ENCODE data around the gene METTL21A.
A peak's percentile ranks its signal among the peaks of the same experiment; 100 is the strongest.

METTL21A gene

DNA sequence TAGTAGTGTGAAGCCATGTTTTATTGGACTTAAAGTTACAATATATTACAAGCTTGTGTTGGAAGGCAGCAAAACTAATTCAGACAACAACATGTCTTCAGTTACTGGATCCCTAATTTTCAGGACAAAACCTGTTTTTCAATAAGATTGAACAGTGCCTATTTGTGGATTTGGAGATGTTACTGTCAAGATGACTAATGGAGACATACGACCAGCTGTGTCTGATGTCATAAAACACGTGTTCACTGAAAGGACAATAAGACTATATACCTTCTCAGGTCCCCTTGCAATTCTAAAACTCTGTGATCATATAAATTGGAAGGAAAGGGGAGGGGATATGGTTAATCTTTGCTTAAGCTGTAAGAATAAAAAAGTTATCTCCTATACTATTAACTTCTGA, 21.7 kb downstream of the METTL21A start:
- no peak for ATAC-seq
- Mint-ChIP-seq H3K9me3 (no peaks in the 10 kb centered on the region), H3K27ac (peak overlapping the region; percentile 6), H3K4me1 (peaks cover 12% of the 10 kb centered on the region), H3K4me3 (no peak overlapping the region), H3K36me3 (peaks cover 56% of the 10 kb centered on the region)
- no peak for DNase-seq (ENCODE audit: low spot score in 2 of 2)

- DNase-seq (ENCODE audit: low spot score in 2 of 2) (no peak), ATAC-seq (no peak)
- no peaks in the 10 kb centered on the region for H3K9me3 Mint-ChIP-seq
- peaks cover 73% of the 10 kb centered on the region for H3K36me3 Mint-ChIP-seq
- H3K27ac Mint-ChIP-seq = peak overlapping the region; percentile 11
- H3K4me1 Mint-ChIP-seq = peaks cover 12% of the 10 kb centered on the region
- no peak overlapping the region for H3K4me3 Mint-ChIP-seq
Observed at GRCh38 chr2:207601774-207602173, 23.4 kb downstream of the METTL21A start.

GRCh38 chr2:207600231-207600630, 25.0 kb downstream of the METTL21A start:
- peaks cover 12% of the 10 kb centered on the region for H3K4me1 Mint-ChIP-seq
- ATAC-seq (no peak), DNase-seq (ENCODE audit: low spot score in 2 of 2) (no peak)
- H3K9me3 Mint-ChIP-seq = no peaks in the 10 kb centered on the region
- peaks cover 80% of the 10 kb centered on the region for H3K36me3 Mint-ChIP-seq
- no peak overlapping the region for H3K4me3 Mint-ChIP-seq
- H3K27ac Mint-ChIP-seq = no peak overlapping the region

DNA sequence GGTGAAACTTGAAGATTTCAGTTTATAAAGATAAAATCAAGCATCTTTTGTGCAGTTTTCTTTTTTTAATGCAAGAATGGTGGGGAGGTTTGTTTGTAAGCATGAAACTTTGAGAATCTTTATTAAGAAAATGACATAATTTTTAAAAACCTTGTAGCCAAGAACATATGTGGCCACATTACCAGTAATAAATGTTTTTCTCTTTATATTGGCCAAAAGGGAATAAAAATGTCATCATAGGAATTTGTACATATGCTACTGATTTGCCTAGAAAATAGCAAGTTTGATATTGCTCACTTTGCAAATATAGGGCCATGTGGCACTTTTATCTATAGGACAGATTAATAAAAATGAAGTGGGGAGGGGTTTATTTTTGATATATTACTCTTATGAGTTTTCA, 25.6 kb downstream of the METTL21A start:
- no peak overlapping the region for H3K4me3 Mint-ChIP-seq
- DNase-seq (ENCODE audit: low spot score in 2 of 2) (no peak), ATAC-seq (no peak)
- peaks cover 9% of the 10 kb centered on the region for H3K4me1 Mint-ChIP-seq
- H3K27ac Mint-ChIP-seq = peak overlapping the region; percentile 12
- H3K9me3 Mint-ChIP-seq = no peaks in the 10 kb centered on the region
- H3K36me3 Mint-ChIP-seq = peaks cover 80% of the 10 kb centered on the region

DNA sequence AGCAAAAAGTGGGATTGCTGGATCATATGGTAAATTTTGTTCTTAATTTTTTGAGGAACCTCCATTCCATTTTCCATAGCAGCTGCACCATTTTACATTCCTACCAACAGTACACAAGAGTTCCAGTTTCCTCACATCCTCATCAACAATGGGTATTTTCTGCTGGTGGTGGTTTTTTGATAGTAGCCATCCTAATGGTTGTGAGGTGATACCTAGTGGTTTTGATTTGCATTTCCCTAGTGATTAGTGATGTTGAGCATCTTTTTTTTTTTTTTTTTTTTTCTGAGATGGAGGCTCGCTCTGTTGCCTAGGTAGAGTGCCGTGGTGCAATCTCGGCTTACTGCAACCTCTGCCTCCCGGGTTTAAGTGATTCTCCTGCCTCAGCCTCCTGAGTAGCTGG, 30.5 kb downstream of the METTL21A start:
- Mint-ChIP-seq H3K36me3 (peaks cover 99% of the 10 kb centered on the region), H3K9me3 (no peaks in the 10 kb centered on the region), H3K27ac (no peak overlapping the region), H3K4me1 (peaks cover 6% of the 10 kb centered on the region), H3K4me3 (no peak overlapping the region)
- ATAC-seq = no peak
- no peak for DNase-seq (ENCODE audit: low spot score in 2 of 2)

- Mint-ChIP-seq H3K27ac (no peak overlapping the region), H3K36me3 (peaks cover 99% of the 10 kb centered on the region), H3K9me3 (no peaks in the 10 kb centered on the region), H3K4me3 (no peak overlapping the region), H3K4me1 (peaks cover 9% of the 10 kb centered on the region)
- DNase-seq (ENCODE audit: low spot score in 2 of 2) = no peak
- no peak for ATAC-seq
Observed at GRCh38 chr2:207594264-207594663, 30.9 kb downstream of the METTL21A start.

DNA sequence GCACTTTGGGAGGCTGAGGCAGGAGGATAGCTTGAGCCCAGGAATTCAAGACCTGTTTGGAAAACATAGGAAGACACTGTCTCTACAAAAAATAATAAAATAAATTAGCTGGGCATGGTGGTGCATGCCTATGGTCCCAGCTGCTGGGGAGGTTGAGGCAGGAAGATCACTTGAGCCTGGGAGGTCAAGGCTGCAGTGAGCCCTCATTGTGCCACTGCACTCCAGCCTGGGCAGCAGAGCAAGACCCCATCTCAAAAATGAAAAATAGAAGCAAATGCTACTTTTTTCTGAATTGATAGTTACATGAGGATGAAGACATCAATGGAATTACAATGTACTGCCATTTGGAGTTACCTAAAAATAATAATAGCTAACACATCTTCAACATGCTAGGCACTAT, 31.9 kb downstream of the METTL21A start:
- Mint-ChIP-seq H3K36me3 (peaks cover 99% of the 10 kb centered on the region), H3K9me3 (no peaks in the 10 kb centered on the region), H3K4me3 (no peak overlapping the region), H3K4me1 (peaks cover 12% of the 10 kb centered on the region), H3K27ac (peak overlapping the region; percentile 61)
- DNase-seq (ENCODE audit: low spot score in 2 of 2) = no peak
- no peak for ATAC-seq

- peaks cover 22% of the 10 kb centered on the region for H3K4me1 Mint-ChIP-seq
Observed at GRCh38 chr2:207589143-207589542, 36.1 kb downstream of the METTL21A start.

GRCh38 chr2:207587305-207587704, 37.9 kb downstream of the METTL21A start:
- H3K36me3 Mint-ChIP-seq = peaks cover 99% of the 10 kb centered on the region

More at GRCh38 chr2:207589143-207589542, 36.1 kb downstream of the METTL21A start:
- Mint-ChIP-seq H3K9me3 (no peaks in the 10 kb centered on the region), H3K27ac (peak overlapping the region; percentile 39), H3K36me3 (peaks cover 98% of the 10 kb centered on the region), H3K4me3 (no peak overlapping the region)
- DNase-seq (ENCODE audit: low spot score in 2 of 2) (no peak), ATAC-seq (no peak)

GRCh38 chr2:207584952-207585351, 40.2 kb downstream of the METTL21A start:
- peak overlapping the region; percentile 70 for H3K27ac Mint-ChIP-seq

More at GRCh38 chr2:207587305-207587704, 37.9 kb downstream of the METTL21A start:
- Mint-ChIP-seq H3K4me3 (no peak overlapping the region), H3K9me3 (no peaks in the 10 kb centered on the region), H3K4me1 (peaks cover 21% of the 10 kb centered on the region), H3K27ac (no peak overlapping the region)
- DNase-seq (ENCODE audit: low spot score in 2 of 2) (no peak), ATAC-seq (no peak)

GRCh38 chr2:207571370-207571769, 53.8 kb downstream of the METTL21A start:
- Mint-ChIP-seq H3K4me1 (no peaks in the 10 kb centered on the region), H3K36me3 (peaks cover 100% of the 10 kb centered on the region), H3K27ac (no peak overlapping the region), H3K9me3 (no peaks in the 10 kb centered on the region), H3K4me3 (no peak overlapping the region)
- ATAC-seq = no peak
- no peak for DNase-seq (ENCODE audit: low spot score in 2 of 2)

More at GRCh38 chr2:207584952-207585351, 40.2 kb downstream of the METTL21A start:
- H3K9me3 Mint-ChIP-seq = no peaks in the 10 kb centered on the region
- DNase-seq (ENCODE audit: low spot score in 2 of 2) (no peak), ATAC-seq (no peak)
- no peak overlapping the region for H3K4me3 Mint-ChIP-seq
- peaks cover 99% of the 10 kb centered on the region for H3K36me3 Mint-ChIP-seq
- H3K4me1 Mint-ChIP-seq = peaks cover 30% of the 10 kb centered on the region

DNA sequence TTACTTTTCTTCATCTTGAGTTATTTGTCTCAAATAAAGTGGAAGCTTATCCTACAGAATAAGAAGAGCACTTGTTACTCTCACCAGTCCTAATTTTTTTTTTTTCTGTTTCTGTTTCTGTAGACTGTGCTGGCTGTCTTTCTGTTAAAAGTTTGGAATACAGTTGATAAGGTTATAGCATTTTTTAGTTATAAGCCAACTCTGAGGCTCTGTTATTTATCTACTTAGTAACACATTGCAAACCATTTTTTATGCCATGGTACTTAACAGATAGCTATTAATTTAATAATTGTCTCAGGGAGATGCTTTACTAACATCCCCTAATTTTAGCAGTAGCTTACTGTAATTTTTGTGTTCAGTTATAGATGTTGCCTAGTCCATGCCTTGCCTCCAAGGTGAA, 57.5 kb downstream of the METTL21A start:
- peaks cover 98% of the 10 kb centered on the region for H3K36me3 Mint-ChIP-seq
- no peak for ATAC-seq
- H3K4me1 Mint-ChIP-seq = peaks cover 5% of the 10 kb centered on the region
- no peak overlapping the region for H3K4me3 Mint-ChIP-seq
- no peak overlapping the region for H3K27ac Mint-ChIP-seq
- no peaks in the 10 kb centered on the region for H3K9me3 Mint-ChIP-seq
- no peak for DNase-seq (ENCODE audit: low spot score in 2 of 2)

DNA sequence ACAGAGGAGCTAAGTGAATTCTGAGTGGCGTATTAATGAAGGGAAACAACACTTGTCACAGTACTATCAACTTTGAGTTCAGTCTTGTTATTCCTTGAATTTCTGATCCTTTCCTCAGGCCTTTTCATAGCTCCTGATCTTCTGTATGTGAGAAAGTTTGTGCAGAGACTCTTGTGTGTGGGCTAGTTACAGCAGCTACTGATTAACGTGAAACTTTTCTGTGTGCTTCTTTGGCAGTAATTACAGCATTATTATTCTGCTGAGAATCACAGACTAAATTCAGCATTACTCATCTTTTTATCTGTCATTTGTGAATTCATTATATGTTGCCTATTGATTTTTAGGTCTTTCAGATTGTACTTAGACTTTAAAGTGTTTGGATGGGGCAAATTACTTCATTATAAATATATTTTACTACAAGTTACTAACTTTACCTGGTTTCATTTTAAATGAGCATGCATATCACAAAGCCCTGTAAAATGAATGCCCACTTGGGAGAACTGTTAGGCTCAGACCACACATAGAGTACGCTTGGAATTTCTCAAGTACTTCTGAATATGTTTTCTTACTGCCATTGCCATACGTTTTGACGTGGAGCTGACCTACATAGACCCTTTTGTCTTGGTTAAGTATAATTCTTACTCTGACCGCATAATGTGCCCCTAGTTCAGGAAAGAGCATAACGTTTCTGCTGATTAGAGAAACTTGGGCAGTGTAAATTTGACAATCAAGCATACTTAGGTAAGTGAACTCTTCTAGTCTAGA, 59.3 kb downstream of the METTL21A start:
- Mint-ChIP-seq H3K27ac (peak overlapping the region; percentile 73), H3K36me3 (peaks cover 98% of the 10 kb centered on the region), H3K9me3 (no peaks in the 10 kb centered on the region), H3K4me1 (peaks cover 6% of the 10 kb centered on the region), H3K4me3 (no peak overlapping the region)
- ATAC-seq = no peak
- no peak for DNase-seq (ENCODE audit: low spot score in 2 of 2)

Measured in stimulated activated effector memory CD8-positive, alpha-beta T cell treated with anti-CD3 and anti-CD28 coated beads, Interleukin-12 subunit alpha, Interleukin-12 subunit beta, amount 100 ng/mL, for 72 hours (primary cell).